Astrocyte of the spinal cord (primary cell): ENCODE measurements around the gene PPP1CA.

ENCODE experiments used
- DNase-seq: peaks from one replicate; pipeline ENCODE4 v3.0.0; 2011; ENCODE audit warnings: low read depth, low spot score
- H3K4me3 ChIP-seq: 2 replicates; pipeline ENCODE4 v1.5.1; 2011; ENCODE audit warnings: low read depth, mild to moderate bottlenecking, low read length, moderate library complexity
- in situ Hi-C: cut with HindIII; loops from 2 replicates; pipeline ENCODE4 v1.10.0; 2017; ENCODE audit warnings: low sequenced_read_pairs
- TF ChIP-seq, protein P1 (sequence below): IDR thresholded peaks from 2 replicates; pipeline ENCODE4 v1.5.1; 2012; ENCODE audit warnings: low read depth, mild to moderate bottlenecking, low read length, inconsistent platforms

Gene PPP1CA

DNA sequence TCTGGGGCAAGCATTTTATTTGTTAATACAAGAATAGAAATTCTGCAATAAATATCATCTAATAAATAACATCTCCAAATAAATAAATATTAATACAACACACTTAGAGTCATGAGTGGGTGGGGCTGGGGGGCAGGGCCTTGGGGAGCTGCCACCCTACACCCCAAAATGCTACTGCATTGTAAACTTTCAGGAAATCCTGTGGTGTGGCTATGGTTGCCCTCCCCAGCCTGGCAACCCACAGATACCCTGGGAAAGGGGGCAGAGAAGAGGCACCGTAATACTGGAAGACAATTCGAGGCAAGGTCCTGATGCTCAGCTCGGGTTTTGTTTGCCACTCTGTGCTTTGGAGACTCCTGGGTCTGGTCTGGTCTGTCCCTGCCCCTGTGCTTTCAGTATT, 37.5 kb downstream of the PPP1CA start:
- in situ Hi-C loops = no loop called here
- H3K4me3 ChIP-seq = no peak overlapping the region
- no peak for DNase-seq
- TF ChIP-seq, protein P1, sequence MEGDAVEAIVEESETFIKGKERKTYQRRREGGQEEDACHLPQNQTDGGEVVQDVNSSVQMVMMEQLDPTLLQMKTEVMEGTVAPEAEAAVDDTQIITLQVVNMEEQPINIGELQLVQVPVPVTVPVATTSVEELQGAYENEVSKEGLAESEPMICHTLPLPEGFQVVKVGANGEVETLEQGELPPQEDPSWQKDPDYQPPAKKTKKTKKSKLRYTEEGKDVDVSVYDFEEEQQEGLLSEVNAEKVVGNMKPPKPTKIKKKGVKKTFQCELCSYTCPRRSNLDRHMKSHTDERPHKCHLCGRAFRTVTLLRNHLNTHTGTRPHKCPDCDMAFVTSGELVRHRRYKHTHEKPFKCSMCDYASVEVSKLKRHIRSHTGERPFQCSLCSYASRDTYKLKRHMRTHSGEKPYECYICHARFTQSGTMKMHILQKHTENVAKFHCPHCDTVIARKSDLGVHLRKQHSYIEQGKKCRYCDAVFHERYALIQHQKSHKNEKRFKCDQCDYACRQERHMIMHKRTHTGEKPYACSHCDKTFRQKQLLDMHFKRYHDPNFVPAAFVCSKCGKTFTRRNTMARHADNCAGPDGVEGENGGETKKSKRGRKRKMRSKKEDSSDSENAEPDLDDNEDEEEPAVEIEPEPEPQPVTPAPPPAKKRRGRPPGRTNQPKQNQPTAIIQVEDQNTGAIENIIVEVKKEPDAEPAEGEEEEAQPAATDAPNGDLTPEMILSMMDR = no peak

DNA sequence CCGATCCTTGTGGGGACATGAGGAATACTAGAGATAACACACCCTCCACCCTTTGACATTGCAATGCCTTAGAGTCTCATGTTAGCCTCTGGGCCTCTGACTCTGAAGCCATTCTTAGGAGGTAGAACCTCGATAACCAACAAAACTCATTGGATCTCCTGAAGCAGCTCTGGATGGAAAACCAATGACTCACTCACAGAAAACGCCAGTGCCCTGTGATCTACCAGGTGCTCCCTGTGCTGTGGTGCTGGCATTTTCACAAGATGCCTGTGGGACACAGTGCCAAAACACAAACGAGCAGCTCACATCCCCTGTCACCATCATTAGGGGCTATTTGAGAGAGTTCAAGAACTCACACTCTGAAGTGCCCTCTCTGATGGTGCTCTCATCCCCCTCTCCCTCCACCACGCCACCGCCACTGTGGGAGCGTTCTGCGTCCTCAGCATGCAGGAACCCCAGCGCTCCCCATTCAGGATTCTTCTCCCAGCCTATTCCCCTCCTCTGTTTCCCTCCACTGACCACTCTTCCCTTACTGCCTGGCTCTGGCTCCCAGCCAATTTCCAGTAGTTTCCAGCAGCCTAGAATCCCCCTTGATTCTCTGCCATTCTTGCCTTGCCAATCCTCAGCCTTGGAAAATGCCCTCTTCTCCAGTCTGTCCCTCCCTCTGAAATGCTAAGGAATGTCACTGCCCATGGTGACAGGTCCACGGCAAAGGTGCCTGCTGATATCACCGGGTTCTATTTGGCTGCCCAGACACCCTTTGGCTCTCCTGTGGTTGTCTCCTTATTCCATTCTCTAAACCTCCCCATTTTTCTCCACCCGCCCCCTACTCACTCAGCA, 43.6 kb downstream of the PPP1CA start:
- in situ Hi-C loops = no loop called here
- no peak overlapping the region for H3K4me3 ChIP-seq
- TF ChIP-seq, protein P1 = no peak
- peak; percentile 45 for DNase-seq

GRCh38 chr11:67356864-67357561, 44.6 kb downstream of the PPP1CA start:
- H3K4me3 ChIP-seq = no peak overlapping the region
- TF ChIP-seq, protein P1 = peak; percentile 96
- peak; percentile 83 for DNase-seq
- in situ Hi-C loops = no loop called here

- TF ChIP-seq, protein P1 = no peak
- DNase-seq = no peak
- H3K4me3 ChIP-seq = no peak overlapping the region
- in situ Hi-C loops = no loop called here
Measured at GRCh38 chr11:67356387-67356863, 45.2 kb downstream of the PPP1CA start.

GRCh38 chr11:67355794-67356386, 45.8 kb downstream of the PPP1CA start:
- no peak overlapping the region for H3K4me3 ChIP-seq
- DNase-seq = no peak
- in situ Hi-C loops = no loop called here
- TF ChIP-seq, protein P1 = no peak

DNA sequence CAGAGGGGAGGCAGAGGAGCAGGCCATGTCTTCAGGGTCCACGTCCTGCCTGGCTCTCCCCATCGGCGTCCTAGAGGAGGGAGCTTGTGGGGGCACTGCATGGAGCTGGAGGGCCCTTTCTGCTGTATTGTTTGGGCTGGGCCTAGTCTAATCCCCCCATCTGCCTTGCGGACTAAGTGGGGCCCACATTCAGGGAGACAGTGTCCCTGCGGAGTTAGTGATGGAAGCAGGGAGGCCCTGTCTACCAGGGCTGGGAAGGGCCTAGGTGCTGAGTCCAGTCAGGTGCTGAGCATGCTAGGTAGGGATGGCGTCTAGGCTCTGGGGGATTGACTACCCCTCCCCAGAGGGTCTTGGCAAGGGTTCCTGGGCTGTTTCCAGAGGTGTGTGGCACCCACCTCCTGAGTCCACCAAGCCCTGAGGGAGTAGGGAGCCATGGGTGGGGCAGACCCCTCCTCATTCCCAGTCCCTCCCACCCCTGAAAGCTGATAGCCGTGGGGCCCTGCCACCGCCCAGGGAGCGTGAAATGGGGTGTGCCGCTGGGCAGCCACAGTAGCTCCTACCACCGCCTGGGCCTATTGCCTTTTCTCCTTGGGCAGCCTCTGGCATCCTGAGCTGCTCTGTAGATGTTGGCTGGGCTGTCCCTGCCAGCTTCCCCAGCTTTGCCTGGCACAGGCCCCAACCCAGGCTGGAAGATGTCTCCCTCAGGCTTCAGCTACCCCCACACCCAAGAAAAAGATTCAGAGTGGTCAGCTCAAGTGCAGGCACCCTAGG, 46.5 kb downstream of the PPP1CA start:
- in situ Hi-C loops = no loop called here
- TF ChIP-seq, protein P1 = no peak
- H3K4me3 ChIP-seq = no peak overlapping the region
- no peak for DNase-seq
